ENCODE measurements around the gene P2RY14.

- TF ChIP-seq EZH2 (IDR thresholded peaks at IDR 0.05; ENCODE audit: insufficient read depth, poor library complexity, severe bottlenecking) (no peak), EZH2phosphoT487 (IDR thresholded peaks at IDR 0.05; ENCODE audit: insufficient read depth, low read depth) (no peak)
These were observed 67.5 kb downstream of the P2RY14 start for GRCh38 chr3:151210676-151211381.
